ENCODE measurements around the gene ESRRA.

- TF ChIP-seq POLR2A (IDR thresholded peaks at IDR 0.05) = no peak
- TF ChIP-seq, protein P1, sequence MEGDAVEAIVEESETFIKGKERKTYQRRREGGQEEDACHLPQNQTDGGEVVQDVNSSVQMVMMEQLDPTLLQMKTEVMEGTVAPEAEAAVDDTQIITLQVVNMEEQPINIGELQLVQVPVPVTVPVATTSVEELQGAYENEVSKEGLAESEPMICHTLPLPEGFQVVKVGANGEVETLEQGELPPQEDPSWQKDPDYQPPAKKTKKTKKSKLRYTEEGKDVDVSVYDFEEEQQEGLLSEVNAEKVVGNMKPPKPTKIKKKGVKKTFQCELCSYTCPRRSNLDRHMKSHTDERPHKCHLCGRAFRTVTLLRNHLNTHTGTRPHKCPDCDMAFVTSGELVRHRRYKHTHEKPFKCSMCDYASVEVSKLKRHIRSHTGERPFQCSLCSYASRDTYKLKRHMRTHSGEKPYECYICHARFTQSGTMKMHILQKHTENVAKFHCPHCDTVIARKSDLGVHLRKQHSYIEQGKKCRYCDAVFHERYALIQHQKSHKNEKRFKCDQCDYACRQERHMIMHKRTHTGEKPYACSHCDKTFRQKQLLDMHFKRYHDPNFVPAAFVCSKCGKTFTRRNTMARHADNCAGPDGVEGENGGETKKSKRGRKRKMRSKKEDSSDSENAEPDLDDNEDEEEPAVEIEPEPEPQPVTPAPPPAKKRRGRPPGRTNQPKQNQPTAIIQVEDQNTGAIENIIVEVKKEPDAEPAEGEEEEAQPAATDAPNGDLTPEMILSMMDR (IDR thresholded peaks at IDR 0.05) = no peak
These were observed 43.7 kb downstream of the ESRRA start for GRCh38 chr11:64349025-64349387.
